HepG2 (cell line): ENCODE results near the gene IL1RL2. TPM values are rescaled to one million over a fixed set of nuclear protein-coding genes. Genes with fewer than 3 reads are reported as not detected.
A peak's percentile ranks its signal among the peaks of the same experiment; 100 is the strongest.

Experiments used
- AKNA ChIP-seq: sonication (generic); formaldehyde crosslinking; IDR thresholded peaks from 2 replicates; pipeline ENCODE4 v1.4.0; 2020; ENCODE audit warnings: missing genetic modification reagents, borderline replicate concordance
- ARNT ChIP-seq: fragments of 450-650 bp; IDR thresholded peaks from 2 replicates; pipeline ENCODE4 v1.6.1; 2017
- ASH2L ChIP-seq: fragments of 300-600, 200-600 bp; sonication (generic); IDR thresholded peaks from 2 replicates; pipeline ENCODE4 v1.7.0; 2017; ENCODE audit warnings: low read depth, mild to moderate bottlenecking, moderate library complexity, mixed read lengths, low read length; ENCODE audit not compliant: insufficient read length
- ATF6 ChIP-seq: sonication (generic); formaldehyde crosslinking; conservative IDR thresholded peaks from 2 replicates; pipeline ENCODE4 v1.4.0; 2020; ENCODE audit warnings: missing genetic modification reagents
- BORCS8-MEF2B ChIP-seq: sonication (generic); formaldehyde crosslinking; IDR thresholded peaks from 2 replicates; pipeline ENCODE4 v1.8.0; 2022; ENCODE audit warnings: mild to moderate bottlenecking, missing genetic modification reagents
- DPF2 ChIP-seq: sonication (generic); formaldehyde crosslinking; IDR thresholded peaks from 2 replicates; pipeline ENCODE4 v1.4.0; 2020; ENCODE audit warnings: mild to moderate bottlenecking, low read depth, missing genetic modification reagents, borderline replicate concordance
- NBN ChIP-seq: fragments of 450-650 bp; conservative IDR thresholded peaks from 2 replicates; pipeline ENCODE4 v1.6.1; 2017
- POGZ ChIP-seq: sonication (generic); formaldehyde crosslinking; IDR thresholded peaks from 2 replicates; pipeline ENCODE4 v1.4.0; 2020; ENCODE audit warnings: mild to moderate bottlenecking, missing genetic modification reagents
- PRPF4 ChIP-seq: fragments of 200-400 bp; formaldehyde crosslinking; IDR thresholded peaks from 2 replicates; pipeline ENCODE4 v1.6.1; 2016; ENCODE audit warnings: low read length, low read depth; ENCODE audit not compliant: poor library complexity, severe bottlenecking
- RAD21 ChIP-seq: fragments of 450-650 bp; formaldehyde crosslinking; IDR thresholded peaks from 2 replicates; pipeline ENCODE4 v1.5.0; 2020; ENCODE audit warnings: mild to moderate bottlenecking
- SKI ChIP-seq: fragments of 450-650 bp; IDR thresholded peaks from one replicate; pipeline ENCODE4 v1.6.1; 2018; ENCODE audit warnings: mild to moderate bottlenecking; ENCODE audit not compliant: partially characterized antibody
- SNAPC5 ChIP-seq: sonication (generic); formaldehyde crosslinking; IDR thresholded peaks from 2 replicates; pipeline ENCODE4 v1.8.1; 2023; ENCODE audit warnings: mild to moderate bottlenecking, missing genetic modification reagents, borderline replicate concordance
- XRCC5 ChIP-seq: fragments of 200-400 bp; formaldehyde crosslinking; optimal IDR thresholded peaks from 2 replicates; pipeline ENCODE3; 2017; ENCODE audit warnings: mild to moderate bottlenecking, low read length
- YY1 ChIP-seq: IDR thresholded peaks from 2 replicates; pipeline ENCODE4 v1.6.1; 2011; ENCODE audit warnings: low read length, low read depth, moderate library complexity, mild to moderate bottlenecking; ENCODE audit not compliant: insufficient read depth, insufficient replicate concordance
- ZNF333 ChIP-seq: sonication (generic); formaldehyde crosslinking; IDR thresholded peaks from 2 replicates; pipeline ENCODE4 v1.4.0; 2020; ENCODE audit warnings: mild to moderate bottlenecking, missing genetic modification reagents, borderline replicate concordance
- ZNF431 ChIP-seq: sonication (generic); formaldehyde crosslinking; IDR thresholded peaks from 2 replicates; pipeline ENCODE4 v1.9.0; 2022; ENCODE audit warnings: missing genetic modification reagents, low read depth, mild to moderate bottlenecking, borderline replicate concordance
- ZNF713 ChIP-seq: sonication (generic); formaldehyde crosslinking; IDR thresholded peaks from 2 replicates; pipeline ENCODE4 v1.4.0; 2020; ENCODE audit warnings: mild to moderate bottlenecking, missing genetic modification reagents
- polyA plus RNA-seq, 8 experiments: library from polyadenylated mRNA; depleted of rRNA in 3 of 8; stranded (reverse) in 7 of 8; unstranded in 1 of 8; fragments of >200 nt; fragmentation: Illumina TruSeq in 4 of 8; extraction: Trizol in 4 of 8; gene quantifications; 2 replicates each; pipeline versions ENCODE4 v1.2.1 to v1.2.3, GENCODE V29; 2011 to 2016; ENCODE audit warnings: low read depth in 4 of 8, missing spikeins in 1 of 8, mixed read lengths in 1 of 8; ENCODE audit not compliant: insufficient read depth in 1 of 8
- total RNA-seq, 5 experiments: library from RNA; depleted of rRNA; stranded (reverse); fragments of >200 nt; fragmentation: Illumina TruSeq; extraction: Trizol; gene quantifications; 2 replicates each; pipeline ENCODE4 v1.2.3, GENCODE V29; 2016; ENCODE audit warnings: low read depth in 1 of 5
- TF ChIP-seq, protein P1 (sequence below): sonication (generic); formaldehyde crosslinking; IDR thresholded peaks from 2 replicates; pipeline ENCODE4 v1.5.1; 2020; ENCODE audit warnings: missing genetic modification reagents, mild to moderate bottlenecking, borderline replicate concordance

The IL1RL2 gene
- total and polyA plus RNA-seq, 2 of the 13 experiments (the other 11 are each of a cell fraction or from before 2014, with no cell fraction given) = 0.03 TPM; not detected in 1

DNA sequence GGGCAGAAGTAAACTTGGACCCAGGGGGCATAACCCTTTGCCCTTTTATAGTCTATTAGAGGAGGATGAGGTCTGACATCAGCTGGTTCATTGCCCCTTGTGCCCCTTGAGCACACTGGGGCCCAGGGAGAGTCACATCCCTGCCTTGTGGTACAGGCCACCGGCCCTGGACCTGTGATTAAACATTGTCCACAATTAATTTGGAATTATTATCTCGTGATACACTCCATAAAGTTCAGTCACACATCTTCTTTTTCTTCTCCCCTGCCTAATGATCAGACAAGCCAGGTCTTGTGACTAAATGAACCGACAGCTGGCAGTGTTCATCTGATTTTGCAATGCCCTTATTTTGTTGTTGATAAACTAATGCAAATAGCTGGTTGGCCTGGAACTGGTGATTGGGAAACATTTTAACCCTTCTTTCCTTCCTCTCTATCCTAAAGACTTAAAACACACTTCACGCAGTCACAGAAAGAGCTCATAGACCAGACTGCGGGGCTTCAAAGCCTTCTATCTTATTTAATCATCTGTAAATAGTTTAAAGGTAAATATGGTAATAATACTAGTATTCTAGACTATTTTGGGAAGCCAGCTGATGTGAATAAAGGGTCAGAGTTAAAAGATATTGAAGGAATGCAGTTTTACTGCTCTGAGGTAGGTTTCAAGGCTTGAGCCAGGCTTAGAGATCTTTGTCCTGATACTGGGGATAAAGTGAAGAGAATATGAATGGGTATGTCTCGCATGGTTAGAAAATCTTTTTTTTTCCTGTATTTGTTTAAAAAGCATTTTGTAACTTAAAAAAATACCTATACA lies 30.9 kb upstream of the IL1RL2 start (continued):
- no peak for TF ChIP-seq AKNA
- peak; percentile 95 for TF ChIP-seq ASH2L
- TF ChIP-seq PRPF4 = no peak
- TF ChIP-seq ZNF713 (CRISPR knock-in tag) = no peak
- peak; percentile 42; the same call in 1 of the 2 replicates for TF ChIP-seq RAD21 (CRISPR knock-in tag)
- TF ChIP-seq XRCC5 = no peak
- TF ChIP-seq DPF2 (CRISPR knock-in tag) = peak; percentile 82
- no peak; the same call in 1 of the 2 replicates for TF ChIP-seq BORCS8-MEF2B (CRISPR knock-in tag)
- TF ChIP-seq SKI = peak; percentile 97
- TF ChIP-seq, protein P1, sequence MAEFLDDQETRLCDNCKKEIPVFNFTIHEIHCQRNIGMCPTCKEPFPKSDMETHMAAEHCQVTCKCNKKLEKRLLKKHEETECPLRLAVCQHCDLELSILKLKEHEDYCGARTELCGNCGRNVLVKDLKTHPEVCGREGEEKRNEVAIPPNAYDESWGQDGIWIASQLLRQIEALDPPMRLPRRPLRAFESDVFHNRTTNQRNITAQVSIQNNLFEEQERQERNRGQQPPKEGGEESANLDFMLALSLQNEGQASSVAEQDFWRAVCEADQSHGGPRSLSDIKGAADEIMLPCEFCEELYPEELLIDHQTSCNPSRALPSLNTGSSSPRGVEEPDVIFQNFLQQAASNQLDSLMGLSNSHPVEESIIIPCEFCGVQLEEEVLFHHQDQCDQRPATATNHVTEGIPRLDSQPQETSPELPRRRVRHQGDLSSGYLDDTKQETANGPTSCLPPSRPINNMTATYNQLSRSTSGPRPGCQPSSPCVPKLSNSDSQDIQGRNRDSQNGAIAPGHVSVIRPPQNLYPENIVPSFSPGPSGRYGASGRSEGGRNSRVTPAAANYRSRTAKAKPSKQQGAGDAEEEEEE (CRISPR knock-in tag) = no peak
- peak; percentile 77 for TF ChIP-seq POGZ (CRISPR knock-in tag)
- TF ChIP-seq ZNF431 (CRISPR knock-in tag) = 0 out of 2 replicates have a peak, but pooled peaks have one; percentile 38
- no peak for TF ChIP-seq ZNF333 (CRISPR knock-in tag)
- TF ChIP-seq ARNT = no peak
- no peak for TF ChIP-seq ATF6 (CRISPR knock-in tag)
- TF ChIP-seq NBN = no peak
- TF ChIP-seq YY1 = no peak
- no peak for TF ChIP-seq SNAPC5 (CRISPR knock-in tag)
